SK-N-SH (cell line): ENCODE results near the gene SH2B3.

Experiments
- YY1 ChIP-seq: IDR thresholded peaks from 2 replicates; pipeline ENCODE4 v1.4.0; 2012; ENCODE audit warnings: low read depth, mild to moderate bottlenecking
- TF ChIP-seq, protein P1 (sequence below): fragments of 200-600 bp; sonication (generic); IDR thresholded peaks from 2 replicates; pipeline ENCODE4 v1.6.1; 2017; ENCODE audit warnings: antibody characterized with exemption, mild to moderate bottlenecking, moderate library complexity

- TF ChIP-seq, protein P1, sequence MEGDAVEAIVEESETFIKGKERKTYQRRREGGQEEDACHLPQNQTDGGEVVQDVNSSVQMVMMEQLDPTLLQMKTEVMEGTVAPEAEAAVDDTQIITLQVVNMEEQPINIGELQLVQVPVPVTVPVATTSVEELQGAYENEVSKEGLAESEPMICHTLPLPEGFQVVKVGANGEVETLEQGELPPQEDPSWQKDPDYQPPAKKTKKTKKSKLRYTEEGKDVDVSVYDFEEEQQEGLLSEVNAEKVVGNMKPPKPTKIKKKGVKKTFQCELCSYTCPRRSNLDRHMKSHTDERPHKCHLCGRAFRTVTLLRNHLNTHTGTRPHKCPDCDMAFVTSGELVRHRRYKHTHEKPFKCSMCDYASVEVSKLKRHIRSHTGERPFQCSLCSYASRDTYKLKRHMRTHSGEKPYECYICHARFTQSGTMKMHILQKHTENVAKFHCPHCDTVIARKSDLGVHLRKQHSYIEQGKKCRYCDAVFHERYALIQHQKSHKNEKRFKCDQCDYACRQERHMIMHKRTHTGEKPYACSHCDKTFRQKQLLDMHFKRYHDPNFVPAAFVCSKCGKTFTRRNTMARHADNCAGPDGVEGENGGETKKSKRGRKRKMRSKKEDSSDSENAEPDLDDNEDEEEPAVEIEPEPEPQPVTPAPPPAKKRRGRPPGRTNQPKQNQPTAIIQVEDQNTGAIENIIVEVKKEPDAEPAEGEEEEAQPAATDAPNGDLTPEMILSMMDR, result no peak
- no peak for TF ChIP-seq YY1
Measured at GRCh38 chr12:111417290-111417689, 11.6 kb downstream of the SH2B3 start.
